GM18507 (cell line): ENCODE data around the gene TPO.

Source experiments
- DNase-seq: peaks from one replicate; pipeline ENCODE4 v3.0.0; 2011; ENCODE audit warnings: low read depth; ENCODE audit not compliant: insufficient read length; ENCODE audit errors: extremely low spot score
- FAIRE-seq: peaks from 2 replicates; lab custom pipeline; 2011; peaks lifted over from hg19 to GRCh38; lab: Jason Lieb, UNC

The TPO gene

GRCh38 chr2:1437537-1437936 lies 24.3 kb downstream of the TPO start:
- FAIRE-seq (no peak), DNase-seq (no peak)

- no peak for DNase-seq
- no peak for FAIRE-seq
These were observed 25.7 kb downstream of the TPO start for GRCh38 chr2:1438972-1439371.

- FAIRE-seq (no peak), DNase-seq (no peak)
These were observed 27.3 kb downstream of the TPO start for GRCh38 chr2:1440581-1440980.

- FAIRE-seq (no peak), DNase-seq (no peak)
These were observed 33.0 kb downstream of the TPO start for GRCh38 chr2:1446301-1446700.

GRCh38 chr2:1448009-1448408 lies 34.7 kb downstream of the TPO start:
- DNase-seq, result no peak
- FAIRE-seq, result no peak

- no peak for FAIRE-seq
- DNase-seq, result no peak
These were observed 37.7 kb downstream of the TPO start for GRCh38 chr2:1450915-1451314.

GRCh38 chr2:1451422-1451821 lies 38.2 kb downstream of the TPO start:
- no peak for FAIRE-seq

GRCh38 chr2:1453561-1453960 lies 40.3 kb downstream of the TPO start:
- FAIRE-seq (no peak), DNase-seq (no peak)

More at GRCh38 chr2:1451422-1451821, 38.2 kb downstream of the TPO start:
- no peak for DNase-seq

GRCh38 chr2:1454346-1454745 lies 41.1 kb downstream of the TPO start:
- FAIRE-seq (no peak), DNase-seq (no peak)

- DNase-seq (no peak), FAIRE-seq (no peak)
These were observed 42.2 kb downstream of the TPO start for GRCh38 chr2:1455466-1455865.

- DNase-seq (no peak), FAIRE-seq (no peak)
These were observed 45.2 kb downstream of the TPO start for GRCh38 chr2:1458432-1458831.

- FAIRE-seq (no peak), DNase-seq (no peak)
These were observed 46.5 kb downstream of the TPO start for GRCh38 chr2:1459727-1460126.

GRCh38 chr2:1460851-1461418 lies 47.7 kb downstream of the TPO start:
- no peak for FAIRE-seq
- DNase-seq, result no peak

- no peak for DNase-seq
- no peak for FAIRE-seq
These were observed 48.5 kb downstream of the TPO start for GRCh38 chr2:1461507-1462390.

- DNase-seq (no peak), FAIRE-seq (no peak)
These were observed 49.7 kb downstream of the TPO start for GRCh38 chr2:1462994-1463393.

GRCh38 chr2:1472350-1472749 lies 59.1 kb downstream of the TPO start:
- no peak for DNase-seq

GRCh38 chr2:1476617-1477195 lies 63.4 kb downstream of the TPO start:
- FAIRE-seq, result no peak
- no peak for DNase-seq

More at GRCh38 chr2:1472350-1472749, 59.1 kb downstream of the TPO start:
- FAIRE-seq, result no peak

- no peak for DNase-seq
- FAIRE-seq, result no peak
These were observed 64.2 kb downstream of the TPO start for GRCh38 chr2:1477196-1478040.

- FAIRE-seq, result no peak
- no peak for DNase-seq
These were observed 65.3 kb downstream of the TPO start for GRCh38 chr2:1478311-1479305.
